ENCODE measurements around the gene SDF2L1. TPM values are rescaled to one million over a fixed set of nuclear protein-coding genes. Genes with fewer than 3 reads are reported as not detected.
"Not testable (repeated sequence)": the region's sequence is repeated elsewhere in the genome, so short reads cannot be mapped to it uniquely, and the experiment has no call there.

SDF2L1 gene
- total RNA-seq, 1 donor from 2014 or later: 24.0 TPM

DNA sequence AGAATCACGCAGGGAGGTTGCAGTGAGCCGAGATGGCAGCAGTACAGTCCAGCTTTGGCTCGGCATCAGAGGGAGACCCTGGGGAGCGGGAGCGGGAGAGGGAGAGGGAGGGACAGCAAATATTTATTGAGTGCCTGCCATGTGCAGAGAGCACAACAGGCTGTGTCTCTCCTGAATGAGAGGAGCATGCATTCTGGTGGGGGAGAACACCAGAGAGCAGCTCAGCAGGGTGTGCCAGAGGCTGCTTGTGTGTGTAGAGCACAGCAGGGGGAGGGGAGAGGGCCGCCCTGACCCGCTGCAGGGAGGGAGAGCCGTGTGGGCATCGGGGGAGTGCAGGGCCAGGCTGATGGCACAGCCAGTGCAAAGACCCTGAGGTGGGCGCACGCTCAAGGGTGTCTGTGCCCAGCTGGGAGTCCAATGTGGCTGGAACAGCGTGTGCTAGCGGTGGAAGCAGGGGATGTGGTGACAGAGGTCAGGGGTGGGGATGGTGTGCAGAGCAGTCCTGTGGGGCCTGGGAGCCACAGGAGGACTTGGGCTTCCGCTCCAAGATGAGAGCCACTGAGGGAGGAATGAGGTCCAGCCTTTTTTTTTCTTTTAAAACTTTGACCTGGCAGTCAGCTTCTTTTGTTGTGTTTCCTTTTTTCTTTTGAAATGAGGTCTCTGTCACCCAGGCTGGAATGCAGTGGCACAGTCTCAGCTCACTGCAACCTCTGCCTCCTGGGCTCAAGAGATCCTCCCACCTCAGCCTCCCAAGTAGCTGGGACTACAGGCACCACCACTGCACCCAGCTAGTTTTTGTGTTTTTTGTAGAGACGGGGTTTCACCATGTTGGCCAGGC, 35.7 kb downstream of the SDF2L1 start:
- Mint-ChIP-seq H3K27ac (ENCODE audit: unreplicated experiment) (no peak overlapping the region), H3K4me1 (ENCODE audit: low read depth, unreplicated experiment) (peaks cover 10% of the 10 kb centered on the region), H3K9me3 (ENCODE audit: unreplicated experiment) (peaks cover 11% of the 10 kb centered on the region), H3K27me3 (ENCODE audit: unreplicated experiment) (peaks cover 10% of the 10 kb centered on the region), H3K4me3 (ENCODE audit: unreplicated experiment) (no peak overlapping the region), H3K36me3 (ENCODE audit: unreplicated experiment) (peaks cover 5% of the 10 kb centered on the region)
- no peak for DNase-seq
- TF ChIP-seq, protein P1, sequence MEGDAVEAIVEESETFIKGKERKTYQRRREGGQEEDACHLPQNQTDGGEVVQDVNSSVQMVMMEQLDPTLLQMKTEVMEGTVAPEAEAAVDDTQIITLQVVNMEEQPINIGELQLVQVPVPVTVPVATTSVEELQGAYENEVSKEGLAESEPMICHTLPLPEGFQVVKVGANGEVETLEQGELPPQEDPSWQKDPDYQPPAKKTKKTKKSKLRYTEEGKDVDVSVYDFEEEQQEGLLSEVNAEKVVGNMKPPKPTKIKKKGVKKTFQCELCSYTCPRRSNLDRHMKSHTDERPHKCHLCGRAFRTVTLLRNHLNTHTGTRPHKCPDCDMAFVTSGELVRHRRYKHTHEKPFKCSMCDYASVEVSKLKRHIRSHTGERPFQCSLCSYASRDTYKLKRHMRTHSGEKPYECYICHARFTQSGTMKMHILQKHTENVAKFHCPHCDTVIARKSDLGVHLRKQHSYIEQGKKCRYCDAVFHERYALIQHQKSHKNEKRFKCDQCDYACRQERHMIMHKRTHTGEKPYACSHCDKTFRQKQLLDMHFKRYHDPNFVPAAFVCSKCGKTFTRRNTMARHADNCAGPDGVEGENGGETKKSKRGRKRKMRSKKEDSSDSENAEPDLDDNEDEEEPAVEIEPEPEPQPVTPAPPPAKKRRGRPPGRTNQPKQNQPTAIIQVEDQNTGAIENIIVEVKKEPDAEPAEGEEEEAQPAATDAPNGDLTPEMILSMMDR (IDR thresholded peaks at IDR 0.05; ENCODE audit: partially characterized antibody, unreplicated experiment): no peak

DNA sequence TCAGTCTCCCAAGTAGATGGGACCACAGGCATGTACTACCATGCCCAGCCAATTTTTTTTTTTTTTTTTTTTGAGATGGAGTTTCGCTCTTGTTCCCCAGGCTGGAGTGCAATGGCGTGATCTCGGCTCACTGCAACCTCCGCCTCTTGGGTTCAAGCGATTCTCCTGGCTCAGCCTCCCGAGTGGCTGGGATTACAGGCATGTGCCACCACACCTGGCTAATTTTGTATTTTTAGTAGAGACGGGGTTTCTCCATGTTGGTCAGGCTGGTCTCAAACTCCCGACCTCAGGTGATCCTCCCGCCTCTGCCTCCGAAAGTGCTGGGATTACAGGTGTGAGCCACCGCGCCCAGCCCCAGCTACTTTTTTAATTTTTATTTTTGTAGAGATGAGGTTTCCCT, 36.7 kb downstream of the SDF2L1 start:
- not testable (repeated sequence) for DNase-seq; H3K4me3 Mint-ChIP-seq (ENCODE audit: unreplicated experiment); H3K27me3 Mint-ChIP-seq (ENCODE audit: unreplicated experiment); H3K27ac Mint-ChIP-seq (ENCODE audit: unreplicated experiment); H3K36me3 Mint-ChIP-seq (ENCODE audit: unreplicated experiment); H3K4me1 Mint-ChIP-seq (ENCODE audit: low read depth, unreplicated experiment)
- peaks cover 12% of the 10 kb centered on the region for H3K9me3 Mint-ChIP-seq (ENCODE audit: unreplicated experiment)

DNA sequence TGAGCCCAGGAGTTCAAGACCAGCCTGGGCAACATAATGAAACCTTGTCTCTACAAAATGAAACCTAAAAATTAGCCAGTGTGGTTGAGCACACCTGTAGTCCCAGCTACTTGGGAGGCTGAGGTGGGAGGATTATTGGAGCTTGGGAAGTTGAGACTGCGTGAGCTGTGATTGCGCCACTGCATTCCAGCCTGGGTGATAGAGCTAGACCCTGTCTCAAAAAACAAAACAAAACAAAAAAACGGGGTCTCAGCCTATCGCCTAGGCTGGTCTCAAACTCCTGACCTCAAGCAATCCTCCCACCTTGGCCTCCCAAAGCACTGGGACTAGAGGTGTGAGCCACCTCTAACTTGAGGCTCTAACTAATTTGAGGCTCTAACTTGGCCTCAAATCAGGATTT, 37.3 kb downstream of the SDF2L1 start:
- H3K9me3 Mint-ChIP-seq (ENCODE audit: unreplicated experiment): peaks cover 12% of the 10 kb centered on the region
- H3K4me1 Mint-ChIP-seq (ENCODE audit: low read depth, unreplicated experiment): peaks cover 3% of the 10 kb centered on the region
- H3K27me3 Mint-ChIP-seq (ENCODE audit: unreplicated experiment): peaks cover 7% of the 10 kb centered on the region
- no peak overlapping the region for H3K4me3 Mint-ChIP-seq (ENCODE audit: unreplicated experiment)
- H3K36me3 Mint-ChIP-seq (ENCODE audit: unreplicated experiment): peaks cover 5% of the 10 kb centered on the region
- no peak overlapping the region for H3K27ac Mint-ChIP-seq (ENCODE audit: unreplicated experiment)
- TF ChIP-seq, protein P1 (IDR thresholded peaks at IDR 0.05; ENCODE audit: partially characterized antibody, unreplicated experiment): no peak
- no peak for DNase-seq

DNA sequence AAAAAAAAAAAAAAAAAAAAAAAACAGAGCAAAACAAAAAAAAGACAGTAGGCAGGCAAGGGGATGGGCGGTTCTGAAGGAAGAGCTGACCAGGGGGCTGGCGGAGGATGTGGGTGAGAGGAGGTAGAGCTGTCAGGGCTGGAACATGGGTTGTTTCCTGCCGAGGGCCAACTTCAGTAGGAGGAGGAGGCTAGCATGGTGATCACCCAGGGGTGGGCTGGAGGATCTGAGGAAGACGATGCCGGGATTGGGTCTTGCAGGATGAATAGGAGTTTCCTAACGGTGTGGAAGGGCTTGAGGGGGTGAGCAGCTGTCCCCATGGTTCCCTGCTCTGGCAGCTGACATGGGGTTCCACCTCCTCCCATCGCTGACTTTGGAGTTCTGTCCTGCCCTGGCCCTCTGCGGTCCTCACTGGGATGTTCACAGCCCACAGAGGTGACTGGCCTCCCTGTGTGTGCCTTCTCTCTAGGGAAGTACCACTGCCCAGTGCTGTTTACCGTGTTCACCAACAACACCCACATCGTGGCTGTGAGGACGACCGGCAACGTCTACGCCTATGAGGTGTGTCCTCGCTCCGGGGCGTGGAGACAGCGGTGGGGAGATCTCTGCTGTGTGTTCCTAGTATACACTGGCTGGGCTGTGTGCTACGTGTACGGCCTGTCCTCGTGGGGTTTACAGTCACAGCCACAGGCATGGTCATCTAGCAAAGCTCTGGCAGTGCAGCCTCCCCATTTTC, 38.9 kb downstream of the SDF2L1 start:
- H3K36me3 Mint-ChIP-seq (ENCODE audit: unreplicated experiment): peaks cover 5% of the 10 kb centered on the region
- H3K27me3 Mint-ChIP-seq (ENCODE audit: unreplicated experiment): peaks cover 8% of the 10 kb centered on the region
- TF ChIP-seq, protein P1 (IDR thresholded peaks at IDR 0.05; ENCODE audit: partially characterized antibody, unreplicated experiment): no peak
- no peak for DNase-seq
- peaks cover 8% of the 10 kb centered on the region for H3K9me3 Mint-ChIP-seq (ENCODE audit: unreplicated experiment)
- peaks cover 2% of the 10 kb centered on the region for H3K4me1 Mint-ChIP-seq (ENCODE audit: low read depth, unreplicated experiment)
- no peak overlapping the region for H3K27ac Mint-ChIP-seq (ENCODE audit: unreplicated experiment)
- no peak overlapping the region for H3K4me3 Mint-ChIP-seq (ENCODE audit: unreplicated experiment)

DNA sequence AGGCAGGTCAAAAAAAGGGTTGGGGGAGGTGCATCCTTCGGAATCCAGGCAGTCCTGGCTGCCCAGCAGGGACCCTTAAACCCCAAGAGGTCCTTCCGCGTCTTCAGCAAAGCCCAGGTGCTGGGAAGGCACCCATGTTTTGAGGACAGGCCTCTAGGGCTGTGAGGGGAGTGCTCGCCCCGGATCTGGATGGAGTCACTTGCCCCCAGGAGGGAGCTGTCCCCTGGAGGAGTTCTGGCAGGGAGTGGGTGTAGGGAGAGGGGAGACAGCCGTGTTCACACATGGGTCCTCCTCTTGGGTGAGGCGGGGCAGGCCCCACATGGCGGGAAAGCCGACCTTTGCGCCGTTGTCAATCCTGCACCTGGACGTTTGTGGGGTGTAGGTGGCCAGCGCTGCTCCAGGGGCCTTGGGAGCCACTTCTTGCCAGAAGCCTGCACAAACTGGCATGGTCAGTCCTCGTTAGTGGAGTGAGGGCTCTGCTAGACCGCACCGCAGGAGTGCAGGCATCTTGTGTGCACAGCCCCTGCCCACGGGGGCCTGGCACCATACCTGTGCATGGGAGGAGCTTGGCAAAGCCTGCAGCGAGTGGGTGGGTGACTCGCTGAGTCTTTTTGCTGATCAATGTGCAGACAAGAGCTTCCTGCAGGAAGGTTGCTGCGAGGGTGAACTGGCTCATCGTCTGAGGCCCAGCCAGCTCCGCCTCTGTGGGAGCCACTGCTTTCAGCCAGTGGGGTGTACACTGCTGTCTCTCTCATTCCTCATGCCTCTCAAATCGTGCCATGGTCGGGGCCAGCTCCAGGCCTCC, 39.7 kb downstream of the SDF2L1 start:
- H3K27ac Mint-ChIP-seq (ENCODE audit: unreplicated experiment): no peak overlapping the region
- H3K36me3 Mint-ChIP-seq (ENCODE audit: unreplicated experiment): peaks cover 5% of the 10 kb centered on the region
- no peak for DNase-seq

More for the DNA sequence above, 39.7 kb downstream of the SDF2L1 start:
- Mint-ChIP-seq H3K9me3 (ENCODE audit: unreplicated experiment) (peaks cover 5% of the 10 kb centered on the region), H3K27me3 (ENCODE audit: unreplicated experiment) (peaks cover 5% of the 10 kb centered on the region), H3K4me3 (ENCODE audit: unreplicated experiment) (no peak overlapping the region), H3K4me1 (ENCODE audit: low read depth, unreplicated experiment) (no peaks in the 10 kb centered on the region)
- TF ChIP-seq, protein P1 (IDR thresholded peaks at IDR 0.05; ENCODE audit: partially characterized antibody, unreplicated experiment): no peak

All from glutamatergic neuron (in vitro differentiated cells).